NCI-H510A treated with DMSO at 0.1 percent for 48 hours (cell line): Measurements from ENCODE around the gene KLK10.
A peak's percentile ranks its signal among the peaks of the same experiment; 100 is the strongest.

Source experiments
- DNase-seq: peaks from one replicate; lab custom pipeline; 2025; lab: John Stamatoyannopoulos, UW

KLK10 gene

GRCh38 chr19:51019544-51019925 lies at the start of gene KLK10:
Gene KLK10 (minus strand): TSS chr19:51019709. CDS start chr19:51019130, 579 bp downstream.
- no peak for DNase-seq

- no peak for DNase-seq
These were observed 47.1 kb upstream of the KLK10 start for GRCh38 chr19:51066393-51067186.

GRCh38 chr19:51065221-51065960 lies 45.9 kb upstream of the KLK10 start:
- no peak for DNase-seq

- DNase-seq, result no peak
These were observed 45.2 kb upstream of the KLK10 start, which contains the start of gene KLK13 for GRCh38 chr19:51064534-51065220. Gene KLK13 (minus strand): TSS chr19:51065092. CDS start chr19:51065067, 25 bp downstream.

GRCh38 chr19:51063664-51064063 lies 44.2 kb upstream of the KLK10 start:
- DNase-seq, result no peak

- no peak for DNase-seq
These were observed 41.5 kb upstream of the KLK10 start for GRCh38 chr19:51060973-51061372.

GRCh38 chr19:51060336-51060735 lies 40.8 kb upstream of the KLK10 start:
- DNase-seq, result no peak

- DNase-seq, result no peak
These were observed 40.2 kb upstream of the KLK10 start for GRCh38 chr19:51059715-51060114.

- DNase-seq, result no peak
These were observed 36.4 kb upstream of the KLK10 start for GRCh38 chr19:51055866-51056265.

- no peak for DNase-seq
These were observed 27.5 kb upstream of the KLK10 start for GRCh38 chr19:51047031-51047335.

- no peak for DNase-seq
These were observed 24.8 kb upstream of the KLK10 start for GRCh38 chr19:51044327-51044726.

- no peak for DNase-seq
These were observed 24.0 kb upstream of the KLK10 start for GRCh38 chr19:51043497-51043896.

GRCh38 chr19:51040151-51040550 lies 20.6 kb upstream of the KLK10 start:
- DNase-seq, result no peak

- peak; percentile 45 for DNase-seq
These were observed 17.0 kb upstream of the KLK10 start for GRCh38 chr19:51036519-51036918.

- DNase-seq, result peak; percentile 94
These were observed 15.2 kb upstream of the KLK10 start, which contains the start of gene KLK12 for GRCh38 chr19:51034704-51035103. Gene KLK12 (minus strand): TSS chr19:51035002. CDS start chr19:51034621, 381 bp downstream.

GRCh38 chr19:51031880-51032225 lies 12.3 kb upstream of the KLK10 start:
- DNase-seq, result no peak

- no peak for DNase-seq
These were observed 11.8 kb upstream of the KLK10 start for GRCh38 chr19:51031220-51031879.

- no peak for DNase-seq
These were observed 11.1 kb upstream of the KLK10 start for GRCh38 chr19:51030631-51031030.

- DNase-seq, result no peak
These were observed 10.2 kb upstream of the KLK10 start for GRCh38 chr19:51029718-51030117.

- DNase-seq, result no peak
These were observed 8.4 kb upstream of the KLK10 start for GRCh38 chr19:51027873-51028272.

GRCh38 chr19:51027126-51027806 lies 7.8 kb upstream of the KLK10 start:
- DNase-seq, result peak; percentile 19

GRCh38 chr19:51026554-51026831 lies 7.0 kb upstream of the KLK10 start, which contains the start of gene KLK11:
Gene KLK11 (minus strand): TSS chr19:51026616. CDS start chr19:51025631, 985 bp downstream.
- peak; percentile 60 for DNase-seq
